HuH-7.5 (cell line): ENCODE measurements around the gene METTL21C.
A peak's percentile ranks its signal among the peaks of the same experiment; 100 is the strongest.

Experiments used
- DNase-seq: peaks from one replicate; pipeline ENCODE4 v3.0.0; 2011; ENCODE audit warnings: low spot score

METTL21C gene

GRCh38 chr13:102694937-102695336 lies at the start of gene METTL21C:
Gene METTL21C, minus strand, starts transcription at chr13:102695044. Its CDS starts 546 bp downstream, at chr13:102694498.
- DNase-seq = no peak

- DNase-seq = no peak
Measured at GRCh38 chr13:102742506-102742905, 47.7 kb upstream of the METTL21C start.

- no peak for DNase-seq
Measured at GRCh38 chr13:102742101-102742500, 47.3 kb upstream of the METTL21C start.

GRCh38 chr13:102729560-102730270 lies 34.9 kb upstream of the METTL21C start:
- DNase-seq = no peak

GRCh38 chr13:102726430-102726829 lies 31.6 kb upstream of the METTL21C start:
- no peak for DNase-seq

- peak; percentile 10 for DNase-seq
Measured at GRCh38 chr13:102724923-102725322, 30.1 kb upstream of the METTL21C start.

GRCh38 chr13:102721800-102722231 lies 27.0 kb upstream of the METTL21C start:
- DNase-seq = no peak

- DNase-seq = no peak
Measured at GRCh38 chr13:102718746-102719145, 23.9 kb upstream of the METTL21C start.

- no peak for DNase-seq
Measured at GRCh38 chr13:102715447-102715846, 20.6 kb upstream of the METTL21C start.

GRCh38 chr13:102710261-102710679 lies 15.4 kb upstream of the METTL21C start:
- no peak for DNase-seq

- no peak for DNase-seq
Measured at GRCh38 chr13:102709536-102709935, 14.7 kb upstream of the METTL21C start.

- DNase-seq = no peak
Measured at GRCh38 chr13:102708991-102709390, 14.1 kb upstream of the METTL21C start.

- no peak for DNase-seq
Measured at GRCh38 chr13:102708211-102708610, 13.4 kb upstream of the METTL21C start.

- no peak for DNase-seq
Measured at GRCh38 chr13:102707467-102707866, 12.6 kb upstream of the METTL21C start.

GRCh38 chr13:102704238-102705058 lies 9.6 kb upstream of the METTL21C start:
- no peak for DNase-seq

- DNase-seq = no peak
Measured at GRCh38 chr13:102703726-102704035, 8.8 kb upstream of the METTL21C start.

- DNase-seq = no peak
Measured at GRCh38 chr13:102702965-102703725, 8.3 kb upstream of the METTL21C start.

GRCh38 chr13:102701331-102701730 lies 6.5 kb upstream of the METTL21C start:
- no peak for DNase-seq

GRCh38 chr13:102700088-102701031 lies 5.5 kb upstream of the METTL21C start:
- no peak for DNase-seq

- no peak for DNase-seq
Measured at GRCh38 chr13:102699504-102699903, 4.7 kb upstream of the METTL21C start.

GRCh38 chr13:102698649-102698980 lies 3.8 kb upstream of the METTL21C start:
- DNase-seq = no peak
